Head of caudate nucleus (tissue), 42 donors: ENCODE measurements around the gene ACVR1B.
A peak's percentile ranks its signal among the peaks of the same experiment; 100 is the strongest.

Experiments
- DNase-seq, 42 donors: peaks; one replicate each; pipeline versions ENCODE4 v3.0.0 to v3.0.0-alpha.2; 2020 to 2021; ENCODE audit warnings: mixed read lengths in 7 of 42
- intact Hi-C: fragments of 100-400 bp; cut with DNase I; formaldehyde crosslinking; loops from one replicate; pipeline ENCODE4 v1.15.0; 2022

Gene ACVR1B

GRCh38 chr12:51915003-51915625 lies 36.4 kb upstream of the ACVR1B start:
- no peak for DNase-seq

DNA sequence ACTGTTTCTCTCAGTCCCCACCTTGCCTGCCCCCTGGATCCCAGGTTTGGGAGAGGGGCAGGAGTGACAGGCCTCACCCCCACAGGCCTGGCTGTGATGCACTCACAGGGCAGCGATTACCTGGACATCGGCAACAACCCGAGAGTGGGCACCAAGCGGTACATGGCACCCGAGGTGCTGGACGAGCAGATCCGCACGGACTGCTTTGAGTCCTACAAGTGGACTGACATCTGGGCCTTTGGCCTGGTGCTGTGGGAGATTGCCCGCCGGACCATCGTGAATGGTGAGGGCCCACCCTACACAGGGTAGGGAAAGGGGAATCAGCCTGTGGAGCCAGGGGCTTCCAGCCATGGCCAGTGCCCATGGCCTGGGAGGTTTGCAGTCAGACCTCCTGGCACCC lies 35.5 kb upstream of the ACVR1B start:
- intact Hi-C loops = no loop called here
- no peak for DNase-seq

More at GRCh38 chr12:51915003-51915625, 36.4 kb upstream of the ACVR1B start:
- intact Hi-C loops = no loop called here

DNA sequence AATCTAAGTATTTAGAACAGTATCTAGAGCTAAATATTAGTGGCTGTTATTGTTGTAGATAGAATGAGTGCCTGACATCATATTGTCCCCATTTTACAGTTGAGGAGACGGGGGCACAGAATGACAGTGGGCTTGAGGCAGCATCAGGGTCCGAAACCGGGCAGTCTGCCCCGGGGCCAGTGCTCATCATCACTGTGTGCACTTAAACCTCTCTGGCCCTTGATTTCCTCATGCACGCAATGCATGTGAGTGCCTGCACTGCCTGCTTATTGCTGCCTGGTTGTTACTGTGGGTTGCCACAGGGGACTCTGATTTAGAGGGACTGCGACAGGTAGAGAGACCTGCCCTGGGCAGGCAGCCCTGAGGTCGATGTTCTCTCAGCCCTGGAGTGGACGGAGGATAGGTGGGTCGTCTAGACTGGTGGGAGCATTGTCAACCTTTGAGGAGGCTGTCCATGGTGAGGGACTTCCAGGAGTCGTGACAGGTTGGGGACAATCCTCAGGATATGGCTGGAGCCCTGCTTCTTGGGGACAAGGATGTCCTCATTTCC lies 34.4 kb upstream of the ACVR1B start:
- no peak for DNase-seq
- intact Hi-C loops = no loop called here

GRCh38 chr12:51917746-51918453 lies 33.6 kb upstream of the ACVR1B start:
- intact Hi-C loops = no loop called here
- no peak for DNase-seq

DNA sequence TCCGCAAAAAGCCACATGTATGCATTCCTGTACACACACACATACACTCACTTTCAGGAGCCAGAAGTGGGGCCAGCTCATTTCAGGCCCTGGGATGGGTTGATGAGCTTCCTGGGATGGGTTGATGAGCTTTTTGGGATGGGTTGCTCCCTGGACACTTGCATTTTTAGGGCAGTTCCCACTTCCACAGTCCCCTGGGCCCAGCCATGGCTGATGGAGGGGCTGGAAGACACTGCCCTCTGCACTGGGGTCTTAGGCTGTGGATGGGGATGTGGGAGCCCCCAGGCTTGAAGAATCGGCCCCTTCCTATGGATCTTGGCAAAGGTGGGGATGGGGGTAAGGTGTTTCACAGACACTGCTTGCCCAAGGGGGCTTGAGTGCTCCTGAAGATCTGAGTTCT lies 31.5 kb upstream of the ACVR1B start:
- DNase-seq = no peak

DNA sequence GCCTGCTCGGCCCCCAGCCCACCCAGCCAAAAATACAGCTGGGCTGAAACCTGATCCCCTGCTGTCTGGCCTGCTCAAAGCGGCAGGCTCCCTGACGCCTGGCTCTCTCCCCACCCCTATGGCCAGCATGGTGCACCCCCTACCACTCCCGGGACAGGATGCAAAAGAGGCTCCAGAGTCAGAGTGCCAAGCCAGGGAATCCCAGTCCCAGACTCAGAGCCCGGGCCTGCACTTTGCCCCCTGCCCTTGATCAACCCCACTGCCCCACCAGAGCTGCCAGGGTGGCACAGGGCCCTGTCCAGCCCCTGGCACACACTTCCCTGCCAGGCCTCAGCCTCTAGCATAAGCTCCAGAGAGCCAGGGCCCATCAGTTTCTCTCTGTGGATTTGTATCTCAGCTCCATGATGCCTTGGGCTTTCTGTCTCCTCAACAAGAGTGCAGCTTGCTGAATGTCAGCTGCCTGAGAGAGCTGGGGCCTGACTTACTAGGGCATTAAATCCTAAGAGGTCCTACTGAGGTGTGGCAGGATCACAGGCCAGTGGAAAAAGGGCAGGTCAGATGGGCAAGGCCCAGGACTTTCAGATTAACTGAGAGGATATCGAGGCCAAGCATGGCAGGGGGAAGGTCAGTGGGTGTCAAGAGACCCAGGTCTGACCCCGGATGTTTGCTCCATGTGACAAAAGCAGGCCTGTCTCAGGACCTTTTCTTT lies 30.3 kb upstream of the ACVR1B start:
- intact Hi-C loops = no loop called here
- no peak for DNase-seq

More for the DNA sequence above, 31.5 kb upstream of the ACVR1B start:
- intact Hi-C loops = no loop called here

DNA sequence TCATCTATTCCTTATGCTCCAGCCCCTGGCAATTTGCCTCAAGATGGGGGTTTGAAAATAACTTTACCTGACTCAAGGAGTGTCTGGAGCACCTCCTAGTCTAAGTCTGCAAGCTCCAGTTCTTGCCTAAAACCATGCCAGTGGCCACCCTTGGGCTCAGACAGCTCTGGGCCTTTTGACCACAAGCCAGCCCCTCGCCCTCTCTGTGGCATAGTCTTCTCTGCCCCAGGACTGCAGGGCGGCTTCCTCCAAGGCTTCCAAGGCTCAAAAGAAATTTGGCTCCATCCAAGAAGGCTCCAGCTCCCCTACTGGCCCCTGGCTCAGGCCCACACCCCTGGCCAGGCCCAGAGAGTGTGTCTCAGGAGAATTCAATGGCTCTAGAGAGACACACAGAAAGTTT lies 29.4 kb upstream of the ACVR1B start:
- intact Hi-C loops = no loop called here
- no peak for DNase-seq

DNA sequence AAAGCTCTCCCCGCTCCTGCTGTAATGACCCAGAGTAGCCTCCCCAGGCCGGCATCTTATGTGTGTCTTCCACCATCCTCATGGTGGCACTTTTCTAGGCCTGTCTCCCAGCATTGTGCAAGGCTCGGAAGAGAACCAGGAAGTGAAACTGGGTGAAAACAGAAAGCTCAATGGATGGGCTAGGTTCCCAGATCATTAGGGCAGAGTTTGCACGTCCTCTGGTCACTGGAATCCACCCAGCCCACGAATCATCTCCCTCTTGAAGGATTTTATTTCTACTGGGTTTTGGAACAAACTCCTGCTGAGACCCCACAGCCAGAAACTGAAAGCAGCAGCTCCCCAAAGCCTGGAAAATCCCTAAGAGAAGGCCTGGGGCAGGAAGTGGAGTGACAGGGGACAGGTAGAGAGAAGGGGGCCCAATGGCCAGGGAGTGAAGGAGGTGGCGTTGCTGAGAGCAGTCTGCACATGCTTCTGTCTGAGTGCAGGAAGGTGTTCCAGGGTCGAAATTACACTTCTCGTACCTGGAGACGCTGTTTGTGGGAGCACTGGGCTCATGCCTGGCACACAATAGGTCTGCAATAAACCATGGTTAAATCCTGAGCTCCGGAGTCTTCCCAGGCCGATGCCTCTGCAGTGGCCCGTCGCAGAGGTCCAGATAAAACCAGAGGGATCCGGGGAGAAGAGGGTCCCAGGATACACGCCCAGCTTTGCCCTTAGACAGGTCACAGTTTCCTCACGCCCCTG lies 28.6 kb upstream of the ACVR1B start:
- peak in 24 of 42 donors; percentile 11 to 62 (median 29) for DNase-seq
- intact Hi-C loops = no loop called here

GRCh38 chr12:51923506-51924365 lies 27.8 kb upstream of the ACVR1B start:
- DNase-seq = peak in 28 of 42 donors; percentile 10 to 68 (median 36)
- intact Hi-C loops = no loop called here

- DNase-seq = no peak
- intact Hi-C loops = no loop called here
These were observed 26.8 kb upstream of the ACVR1B start for GRCh38 chr12:51924551-51925319.

GRCh38 chr12:51925346-51926063 lies 26.0 kb upstream of the ACVR1B start:
- no peak for DNase-seq
- intact Hi-C loops = no loop called here

GRCh38 chr12:51926064-51926632 lies 25.4 kb upstream of the ACVR1B start:
- intact Hi-C loops = no loop called here
- DNase-seq = peak in 1 of 42 donors; percentile 2

GRCh38 chr12:51926718-51927117 lies 24.8 kb upstream of the ACVR1B start:
- peak in 1 of 42 donors; percentile 28 for DNase-seq
- intact Hi-C loops = no loop called here

DNA sequence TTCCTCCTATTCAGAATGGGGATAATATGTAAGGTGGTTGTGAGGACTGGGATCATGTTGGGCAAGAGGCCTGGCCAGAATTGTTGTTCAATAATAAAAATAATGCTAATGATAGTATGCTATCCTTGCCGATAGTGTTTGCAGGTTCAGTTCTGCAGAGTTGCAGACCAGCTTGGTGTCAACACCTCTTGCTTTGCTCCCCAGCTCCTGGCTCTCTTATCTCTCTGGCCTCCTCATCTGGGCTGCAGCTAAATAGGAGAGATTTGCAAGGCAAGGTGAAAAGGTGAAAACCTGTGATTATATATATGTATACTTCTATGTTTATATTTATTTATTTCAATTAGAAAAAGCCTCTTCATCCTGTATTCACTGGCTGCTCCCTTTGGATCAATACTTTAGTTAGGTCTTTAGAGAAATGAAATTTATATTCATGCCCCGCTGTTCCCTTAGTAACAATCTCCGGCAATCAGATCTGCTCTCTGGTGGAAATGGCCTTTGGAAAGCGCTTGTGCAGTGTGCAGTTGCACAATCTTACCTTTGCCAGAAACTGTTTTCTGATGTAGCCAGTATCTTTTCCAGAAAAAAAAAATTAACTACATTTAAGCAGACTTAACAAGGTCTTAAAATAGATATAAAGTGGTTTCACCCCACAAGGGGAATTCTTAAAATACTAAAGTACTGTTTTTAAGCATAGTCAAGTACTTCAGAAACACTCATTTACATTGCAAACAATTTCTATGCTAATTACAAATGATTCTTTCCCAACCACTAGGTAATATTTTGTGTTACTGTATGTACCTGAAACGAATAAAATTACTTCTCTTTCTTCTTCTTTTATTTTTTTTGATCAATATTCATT lies 19.1 kb upstream of the ACVR1B start:
- DNase-seq = no peak
- intact Hi-C loops = no loop called here

DNA sequence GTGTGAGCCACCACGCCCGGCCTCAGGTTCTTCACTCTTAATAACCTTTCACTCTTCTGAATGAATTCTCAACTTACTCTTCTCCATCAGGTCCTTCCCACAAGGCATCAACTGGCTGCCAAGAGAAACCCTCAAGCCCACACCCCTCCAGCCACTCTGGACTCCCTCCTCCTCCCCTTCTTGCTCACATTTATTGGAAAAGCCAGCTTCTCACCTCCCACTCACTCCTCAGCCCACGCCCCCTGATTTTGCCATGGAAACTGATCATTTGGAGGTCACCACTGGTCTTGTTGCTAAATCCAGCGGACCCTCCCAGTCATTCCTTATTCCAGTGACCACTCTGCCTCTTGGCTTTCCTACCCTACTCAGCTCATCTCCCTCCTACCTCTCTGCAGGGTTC lies 17.4 kb upstream of the ACVR1B start:
- intact Hi-C loops = no loop called here
- DNase-seq = no peak

DNA sequence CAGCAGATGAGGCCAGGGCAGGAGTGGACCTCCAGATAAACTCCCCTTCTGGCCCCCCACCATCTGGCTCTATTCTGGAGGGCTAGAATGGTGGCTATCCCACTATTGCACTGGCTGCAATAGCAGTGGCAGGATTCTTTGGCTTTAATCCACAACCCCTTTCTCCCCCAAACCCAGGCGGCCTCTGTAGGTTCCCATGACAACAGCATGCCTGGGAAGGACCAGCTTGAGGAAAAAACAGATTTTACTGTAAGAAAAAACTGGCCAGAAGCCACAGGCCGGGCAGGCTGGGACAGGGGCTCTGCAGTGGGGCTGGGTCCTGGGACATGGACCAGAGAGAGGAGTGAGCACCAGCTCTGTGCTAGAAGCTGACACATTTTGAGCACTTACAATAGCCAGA lies 13.6 kb upstream of the ACVR1B start:
- DNase-seq = no peak
- intact Hi-C loops = no loop called here
